Central memory CD4-positive, alpha-beta T cell (primary cell): ENCODE data around the gene SPEM3.

Experiments
- DNase-seq: peaks from one replicate; pipeline ENCODE4 v3.0.0; 2022

Gene SPEM3

DNA sequence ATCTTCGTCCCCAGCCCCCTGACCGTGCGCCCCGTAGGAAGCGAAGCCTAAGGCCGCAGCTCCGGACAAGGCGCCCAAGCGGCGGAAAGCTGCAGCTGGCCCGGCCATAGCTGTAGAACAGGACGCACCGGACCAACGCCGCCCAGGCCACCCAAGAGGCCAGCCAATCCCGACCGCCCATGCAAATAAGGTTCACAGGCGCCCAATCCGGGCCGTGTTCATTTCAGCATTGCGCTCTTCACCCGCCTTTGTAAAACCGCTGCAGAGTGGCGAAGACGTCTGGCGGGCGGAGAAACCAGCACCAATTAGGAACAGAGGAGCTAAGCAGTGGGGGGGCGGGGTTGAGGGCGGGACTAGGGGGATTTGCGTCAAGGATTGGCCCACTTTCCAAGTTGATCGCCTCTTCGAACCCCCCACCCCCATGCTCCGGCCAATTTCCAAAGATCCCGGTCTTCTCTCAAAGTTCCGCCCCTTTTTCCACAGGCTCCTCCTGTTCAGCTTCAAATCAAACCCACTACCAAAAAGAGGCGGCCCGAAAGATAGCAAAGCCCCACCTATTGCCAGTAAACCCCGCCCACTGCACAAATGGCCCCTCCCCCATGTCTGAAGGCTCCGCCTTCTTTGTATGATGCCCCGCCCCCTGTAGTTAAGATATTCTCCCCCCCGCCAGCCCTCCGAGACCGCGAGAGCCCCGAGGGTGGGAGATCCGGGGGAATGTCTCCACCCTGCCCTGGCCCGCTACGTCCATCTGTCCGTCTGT lies 24.5 kb upstream of the SPEM3 start, which contains the start of gene TMEM256:
TSS of gene TMEM256 (minus strand) at position 121 of the 760 bp plus-strand sequence. CDS start at position 108, 13 bp downstream.
- peak; percentile 93 for DNase-seq

- no peak for DNase-seq
These were observed 23.8 kb upstream of the SPEM3 start for GRCh38 chr17:7404737-7405349.

- no peak for DNase-seq
These were observed 23.1 kb upstream of the SPEM3 start for GRCh38 chr17:7405350-7406234.

DNA sequence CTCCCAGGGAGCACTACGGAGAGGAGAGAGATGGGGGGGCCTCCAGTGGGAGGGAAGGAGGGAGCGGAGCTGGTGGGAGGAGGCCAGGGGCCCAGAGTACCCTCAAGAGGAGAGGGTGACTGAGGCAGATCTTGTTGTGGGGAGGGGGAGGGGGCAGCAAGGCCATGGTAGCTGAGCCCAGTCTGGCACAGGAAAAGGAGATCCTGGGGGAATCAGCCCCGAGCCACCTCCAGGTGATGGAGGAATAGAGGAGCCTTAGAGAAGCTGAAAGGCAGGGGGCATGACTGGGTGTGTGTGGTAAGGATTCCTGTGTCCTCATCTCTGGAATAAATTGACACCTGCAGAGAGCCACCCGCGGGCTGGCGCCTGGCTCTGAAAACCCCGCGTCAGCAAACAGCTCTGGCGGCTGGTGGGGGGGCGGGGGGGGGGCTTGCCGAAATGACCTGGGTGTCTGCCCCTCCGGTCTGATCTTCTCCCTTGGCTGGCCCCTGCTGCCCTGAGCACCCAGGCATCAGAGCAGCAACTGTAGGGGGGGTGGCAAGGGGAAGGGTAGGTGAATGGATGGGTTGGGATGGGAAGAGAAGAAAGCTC lies 22.3 kb upstream of the SPEM3 start:
- no peak for DNase-seq

GRCh38 chr17:7407082-7407481 lies 21.6 kb upstream of the SPEM3 start:
- DNase-seq, result no peak

- DNase-seq, result no peak
These were observed 21.0 kb upstream of the SPEM3 start, which contains the start of gene NLGN2 for GRCh38 chr17:7407485-7408251. NLGN2 (plus strand) TSS chr17:7407845; CDS start chr17:7408256, 411 bp downstream.

GRCh38 chr17:7408252-7408727 lies 20.4 kb upstream of the SPEM3 start:
- peak; percentile 26 for DNase-seq

DNA sequence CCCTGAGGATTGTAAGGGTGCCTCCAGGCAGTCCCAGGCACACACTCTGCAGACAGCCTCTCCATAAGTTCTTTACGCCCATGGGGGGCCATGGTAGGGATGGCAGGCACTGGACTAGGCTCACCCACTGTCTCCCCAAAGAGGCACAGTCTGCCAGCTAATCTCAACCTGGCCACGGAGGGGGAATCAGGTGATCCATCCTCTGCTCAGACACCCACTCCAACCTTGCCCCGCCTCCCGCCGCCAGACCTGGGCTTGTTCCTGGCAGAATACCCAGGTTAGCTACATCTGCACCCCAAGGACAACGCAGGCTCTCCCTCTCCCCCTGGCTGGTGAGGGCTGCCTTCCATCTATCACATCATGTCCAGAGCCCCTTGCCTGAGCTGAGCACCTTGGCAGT lies 19.8 kb upstream of the SPEM3 start:
- DNase-seq, result no peak

GRCh38 chr17:7409716-7410115 lies 18.9 kb upstream of the SPEM3 start:
- DNase-seq, result no peak

GRCh38 chr17:7410634-7411426 lies 17.8 kb upstream of the SPEM3 start:
- no peak for DNase-seq

DNA sequence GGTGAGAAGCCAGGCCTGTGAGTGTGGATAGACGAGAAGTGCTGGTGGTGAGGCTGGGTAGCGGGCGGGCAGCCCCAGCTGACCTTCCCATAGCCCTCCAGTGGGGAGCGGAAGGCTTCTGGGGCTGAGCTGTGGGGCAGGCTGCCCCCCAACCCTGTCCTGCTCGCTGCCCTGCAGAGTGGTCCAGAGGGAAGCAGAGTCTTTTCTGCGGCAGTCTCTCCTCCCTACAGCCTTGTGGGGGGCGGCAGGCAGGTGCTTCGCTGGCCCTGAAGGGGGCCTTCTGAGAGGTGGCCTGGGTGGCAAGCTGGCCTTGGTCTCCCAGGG lies 17.3 kb upstream of the SPEM3 start:
- DNase-seq, result no peak

DNA sequence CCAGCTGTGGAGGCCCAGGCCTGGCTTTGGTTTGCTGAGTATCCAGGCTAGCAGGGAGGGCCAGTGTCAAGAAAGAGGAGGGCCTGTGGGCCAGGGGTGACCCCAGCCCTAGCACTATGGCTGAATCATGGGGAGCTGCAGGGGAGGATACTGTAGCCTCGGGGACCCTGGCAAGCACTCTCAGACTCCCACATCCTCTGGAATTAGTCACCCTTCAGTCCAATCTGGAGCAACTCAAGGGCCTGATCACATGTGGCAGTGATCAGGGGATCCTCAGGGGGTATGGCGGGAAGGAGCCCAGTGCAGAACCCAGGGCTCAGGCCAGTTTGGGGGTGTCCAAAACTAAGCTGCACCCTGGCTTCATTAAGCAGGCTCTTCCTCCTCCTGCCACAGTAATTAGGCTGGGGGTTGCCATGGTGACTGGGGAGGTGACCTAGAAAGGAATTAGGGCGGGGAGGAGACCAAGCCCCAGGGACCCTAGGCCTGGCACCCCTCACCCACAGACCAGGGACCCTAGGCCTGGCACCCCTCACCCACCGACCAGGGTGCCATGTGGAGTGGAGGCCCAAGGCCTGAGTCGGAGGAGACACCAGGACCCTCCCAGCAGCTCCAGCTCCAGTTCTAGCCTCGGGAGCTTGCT lies 15.2 kb upstream of the SPEM3 start:
- DNase-seq, result no peak

DNA sequence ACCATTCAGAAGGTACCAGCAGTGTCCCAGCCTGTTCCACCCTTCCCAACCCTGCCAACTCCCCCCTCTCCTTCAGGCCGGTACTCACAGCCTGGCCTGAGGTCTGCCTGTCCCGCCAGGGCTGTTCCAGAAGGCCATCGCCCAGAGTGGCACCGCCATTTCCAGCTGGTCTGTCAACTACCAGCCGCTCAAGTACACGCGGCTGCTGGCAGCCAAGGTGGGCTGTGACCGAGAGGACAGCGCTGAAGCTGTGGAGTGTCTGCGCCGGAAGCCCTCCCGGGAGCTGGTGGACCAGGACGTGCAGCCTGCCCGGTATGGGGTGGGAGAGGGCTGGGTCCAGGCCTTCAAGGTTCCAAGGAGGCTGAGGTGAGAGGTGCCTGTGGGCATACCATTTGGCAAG lies 13.8 kb upstream of the SPEM3 start:
- DNase-seq, result no peak

DNA sequence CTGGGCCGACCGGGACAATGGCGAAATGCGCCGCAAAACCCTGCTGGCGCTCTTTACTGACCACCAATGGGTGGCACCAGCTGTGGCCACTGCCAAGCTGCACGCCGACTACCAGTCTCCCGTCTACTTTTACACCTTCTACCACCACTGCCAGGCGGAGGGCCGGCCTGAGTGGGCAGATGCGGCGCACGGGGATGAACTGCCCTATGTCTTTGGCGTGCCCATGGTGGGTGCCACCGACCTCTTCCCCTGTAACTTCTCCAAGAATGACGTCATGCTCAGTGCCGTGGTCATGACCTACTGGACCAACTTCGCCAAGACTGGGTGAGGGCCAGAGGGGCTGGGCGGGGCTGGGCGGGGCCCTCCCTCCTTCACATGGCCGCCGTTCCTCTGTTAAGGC lies 12.9 kb upstream of the SPEM3 start:
- DNase-seq, result no peak

DNA sequence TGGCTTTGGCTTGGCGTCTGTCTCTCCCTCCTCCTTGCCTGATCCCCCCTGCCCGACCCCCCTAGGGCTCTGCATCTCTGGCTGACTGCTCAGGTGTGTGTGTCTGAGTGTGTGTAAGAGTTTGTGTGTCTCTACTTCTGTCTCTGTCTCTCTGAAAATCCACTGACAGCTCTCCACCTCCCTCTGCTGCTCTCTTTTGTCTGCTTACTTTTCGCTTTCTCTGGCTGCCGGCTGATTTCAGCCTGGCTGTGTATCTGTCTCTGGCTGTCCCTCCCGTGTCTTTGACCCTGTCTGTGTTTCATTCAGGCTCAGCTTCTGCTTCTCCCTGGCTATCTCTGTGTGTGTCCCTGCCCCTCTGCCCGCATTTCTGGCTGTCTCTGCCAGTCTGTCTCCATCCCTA lies 12.3 kb upstream of the SPEM3 start:
- DNase-seq, result no peak

DNA sequence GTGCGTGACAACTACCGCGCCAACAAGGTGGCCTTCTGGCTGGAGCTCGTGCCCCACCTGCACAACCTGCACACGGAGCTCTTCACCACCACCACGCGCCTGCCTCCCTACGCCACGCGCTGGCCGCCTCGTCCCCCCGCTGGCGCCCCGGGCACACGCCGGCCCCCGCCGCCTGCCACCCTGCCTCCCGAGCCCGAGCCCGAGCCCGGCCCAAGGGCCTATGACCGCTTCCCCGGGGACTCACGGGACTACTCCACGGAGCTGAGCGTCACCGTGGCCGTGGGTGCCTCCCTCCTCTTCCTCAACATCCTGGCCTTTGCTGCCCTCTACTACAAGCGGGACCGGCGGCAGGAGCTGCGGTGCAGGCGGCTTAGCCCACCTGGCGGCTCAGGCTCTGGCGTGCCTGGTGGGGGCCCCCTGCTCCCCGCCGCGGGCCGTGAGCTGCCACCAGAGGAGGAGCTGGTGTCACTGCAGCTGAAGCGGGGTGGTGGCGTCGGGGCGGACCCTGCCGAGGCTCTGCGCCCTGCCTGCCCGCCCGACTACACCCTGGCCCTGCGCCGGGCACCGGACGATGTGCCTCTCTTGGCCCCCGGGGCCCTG lies 11.5 kb upstream of the SPEM3 start:
- no peak for DNase-seq

DNA sequence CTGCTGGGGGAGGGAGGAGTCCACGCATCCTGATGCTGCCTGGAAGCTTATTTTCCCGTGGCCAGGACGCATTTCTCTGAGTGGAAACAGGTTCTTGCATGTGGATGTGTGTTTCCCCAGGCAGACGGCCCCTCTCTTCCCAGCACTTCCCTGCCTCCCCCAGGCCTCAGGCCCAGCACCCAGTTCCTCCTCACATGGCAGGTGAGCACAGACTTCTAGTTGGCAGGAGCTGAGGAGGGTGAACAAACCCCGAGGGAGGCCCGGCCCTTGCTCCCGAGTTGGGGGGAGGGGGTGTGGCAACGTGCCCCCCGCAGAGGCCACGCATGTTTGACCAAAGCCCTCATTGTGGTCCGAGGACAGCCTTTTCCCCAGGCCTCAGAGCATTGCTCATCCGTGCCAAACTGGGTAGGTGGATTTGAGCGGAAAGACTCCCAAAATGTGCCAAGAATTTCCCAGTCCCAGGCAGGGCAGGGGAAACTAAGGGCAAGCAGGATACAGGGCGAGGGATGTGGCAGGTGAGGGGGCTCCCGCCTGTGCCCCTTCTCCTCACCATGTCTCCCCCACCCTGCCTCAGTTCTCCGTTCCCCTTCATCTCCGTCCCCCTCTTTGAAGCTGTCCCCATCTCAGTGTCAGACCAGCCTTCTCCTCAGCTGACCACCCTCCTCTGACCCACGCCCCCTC lies 10.0 kb upstream of the SPEM3 start:
- DNase-seq, result no peak

GRCh38 chr17:7419819-7420610 lies 8.6 kb upstream of the SPEM3 start, which contains the start of gene SPEM1:
SPEM1 (plus strand) TSS chr17:7420324; CDS start chr17:7420385, 61 bp downstream.
- no peak for DNase-seq

- no peak for DNase-seq
These were observed 7.5 kb upstream of the SPEM3 start for GRCh38 chr17:7421186-7421585.
